HG02943 (cell line): ENCODE results near the gene CAPN9.
"Not testable (repeated sequence)": the region's sequence is repeated elsewhere in the genome, so short reads cannot be mapped to it uniquely, and the experiment has no call there.

Experiments
- ATAC-seq: cut with Tn5 transposase; IDR thresholded peaks from one replicate; pipeline ENCODE4 v1.9.1; 2021; ENCODE audit warnings: mild to moderate bottlenecking, low read depth, moderate library complexity; ENCODE audit not compliant: unreplicated experiment

CAPN9 gene, protein sequence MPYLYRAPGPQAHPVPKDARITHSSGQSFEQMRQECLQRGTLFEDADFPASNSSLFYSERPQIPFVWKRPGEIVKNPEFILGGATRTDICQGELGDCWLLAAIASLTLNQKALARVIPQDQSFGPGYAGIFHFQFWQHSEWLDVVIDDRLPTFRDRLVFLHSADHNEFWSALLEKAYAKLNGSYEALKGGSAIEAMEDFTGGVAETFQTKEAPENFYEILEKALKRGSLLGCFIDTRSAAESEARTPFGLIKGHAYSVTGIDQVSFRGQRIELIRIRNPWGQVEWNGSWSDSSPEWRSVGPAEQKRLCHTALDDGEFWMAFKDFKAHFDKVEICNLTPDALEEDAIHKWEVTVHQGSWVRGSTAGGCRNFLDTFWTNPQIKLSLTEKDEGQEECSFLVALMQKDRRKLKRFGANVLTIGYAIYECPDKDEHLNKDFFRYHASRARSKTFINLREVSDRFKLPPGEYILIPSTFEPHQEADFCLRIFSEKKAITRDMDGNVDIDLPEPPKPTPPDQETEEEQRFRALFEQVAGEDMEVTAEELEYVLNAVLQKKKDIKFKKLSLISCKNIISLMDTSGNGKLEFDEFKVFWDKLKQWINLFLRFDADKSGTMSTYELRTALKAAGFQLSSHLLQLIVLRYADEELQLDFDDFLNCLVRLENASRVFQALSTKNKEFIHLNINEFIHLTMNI

DNA sequence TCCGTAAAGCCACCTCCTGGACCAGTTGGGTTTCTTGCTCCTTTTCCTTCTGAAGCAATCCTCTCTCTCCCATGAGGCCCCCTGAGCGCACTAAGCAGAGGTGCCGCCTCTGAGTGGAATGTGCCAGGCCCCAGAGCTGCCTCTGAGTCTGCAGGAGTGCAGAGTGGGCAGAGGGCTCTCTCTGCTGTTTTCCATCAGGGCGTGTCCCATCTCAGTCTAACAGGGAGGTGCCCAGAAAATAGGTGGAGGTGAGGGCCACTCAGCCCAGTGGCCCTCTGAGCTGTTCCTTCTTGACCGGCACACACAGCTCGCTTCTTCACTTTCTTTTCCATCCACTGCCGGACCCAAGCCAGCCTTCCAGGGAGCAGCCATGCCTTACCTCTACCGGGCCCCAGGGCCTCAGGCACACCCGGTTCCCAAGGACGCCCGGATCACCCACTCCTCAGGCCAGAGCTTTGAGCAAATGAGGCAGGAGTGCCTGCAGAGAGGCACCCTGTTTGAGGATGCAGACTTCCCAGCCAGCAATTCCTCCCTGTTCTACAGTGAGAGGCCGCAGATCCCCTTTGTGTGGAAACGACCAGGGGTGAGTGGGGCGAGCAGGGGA lies at the start of gene CAPN9:
TSS of gene CAPN9 (plus strand) at position 262 of the 604 bp plus-strand sequence. CDS start at position 371, 109 bp downstream.
- no peak for ATAC-seq

- no peak for ATAC-seq
These were observed 49.1 kb upstream of the CAPN9 start for GRCh38 chr1:230698130-230698529.

DNA sequence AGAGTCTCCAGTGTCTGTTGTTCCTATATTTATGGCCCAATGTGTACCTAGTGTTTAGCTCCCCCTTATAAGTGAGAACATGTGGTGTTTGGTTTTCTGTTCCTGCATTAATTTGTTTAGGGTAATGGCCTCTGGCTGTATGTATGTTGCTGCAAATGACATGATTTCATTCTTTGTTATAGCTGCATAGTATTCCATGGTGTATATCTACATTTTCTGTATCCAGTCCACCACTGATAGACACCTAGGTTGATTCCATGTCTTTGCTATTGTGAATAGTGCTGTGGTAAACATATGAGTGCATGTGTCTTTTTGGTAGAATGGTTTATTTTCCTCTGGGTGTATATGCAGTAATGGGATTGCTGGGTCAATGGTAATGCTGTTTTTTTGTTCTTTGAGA lies 48.2 kb upstream of the CAPN9 start:
- ATAC-seq, result not testable (repeated sequence)

DNA sequence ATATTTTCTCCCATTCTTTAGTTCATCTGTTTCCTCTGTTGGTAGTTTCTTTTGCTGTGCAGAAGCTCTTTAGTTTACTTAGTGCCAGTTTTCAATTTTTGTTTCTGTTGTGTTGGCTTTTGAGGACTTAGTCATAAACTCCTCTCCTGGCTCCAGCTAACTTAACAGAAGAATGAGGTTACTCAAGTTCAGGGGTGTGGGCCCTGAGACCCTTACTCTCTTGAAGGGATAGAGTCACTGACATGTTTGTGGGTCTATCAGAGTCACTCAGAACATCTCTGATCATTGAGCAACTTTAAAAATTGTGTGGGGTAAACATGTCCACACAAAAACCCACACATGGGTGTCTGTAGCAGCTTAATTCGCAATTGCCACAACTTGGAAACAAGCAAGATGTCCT lies 47.5 kb upstream of the CAPN9 start:
- ATAC-seq, result no peak

DNA sequence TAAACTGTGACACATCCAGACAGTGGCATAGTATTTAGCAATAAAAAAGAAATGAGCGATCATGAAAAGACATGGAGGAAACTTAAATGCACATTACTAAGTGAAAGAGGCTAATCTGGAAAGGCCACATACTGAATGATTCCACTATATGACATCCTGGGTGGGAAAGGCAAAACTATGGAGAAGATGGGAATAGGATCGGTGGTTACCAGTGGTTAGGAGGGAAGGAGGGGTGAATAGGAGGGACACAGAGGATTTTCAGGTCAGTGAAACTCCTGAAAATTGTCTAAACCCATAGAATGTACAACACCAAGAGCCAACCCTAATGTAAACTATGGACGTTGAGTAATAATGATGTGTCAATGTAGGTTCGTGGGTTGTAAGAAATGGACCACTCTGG lies 47.1 kb upstream of the CAPN9 start:
- no peak for ATAC-seq

- no peak for ATAC-seq
These were observed 45.8 kb upstream of the CAPN9 start for GRCh38 chr1:230701434-230701833.

DNA sequence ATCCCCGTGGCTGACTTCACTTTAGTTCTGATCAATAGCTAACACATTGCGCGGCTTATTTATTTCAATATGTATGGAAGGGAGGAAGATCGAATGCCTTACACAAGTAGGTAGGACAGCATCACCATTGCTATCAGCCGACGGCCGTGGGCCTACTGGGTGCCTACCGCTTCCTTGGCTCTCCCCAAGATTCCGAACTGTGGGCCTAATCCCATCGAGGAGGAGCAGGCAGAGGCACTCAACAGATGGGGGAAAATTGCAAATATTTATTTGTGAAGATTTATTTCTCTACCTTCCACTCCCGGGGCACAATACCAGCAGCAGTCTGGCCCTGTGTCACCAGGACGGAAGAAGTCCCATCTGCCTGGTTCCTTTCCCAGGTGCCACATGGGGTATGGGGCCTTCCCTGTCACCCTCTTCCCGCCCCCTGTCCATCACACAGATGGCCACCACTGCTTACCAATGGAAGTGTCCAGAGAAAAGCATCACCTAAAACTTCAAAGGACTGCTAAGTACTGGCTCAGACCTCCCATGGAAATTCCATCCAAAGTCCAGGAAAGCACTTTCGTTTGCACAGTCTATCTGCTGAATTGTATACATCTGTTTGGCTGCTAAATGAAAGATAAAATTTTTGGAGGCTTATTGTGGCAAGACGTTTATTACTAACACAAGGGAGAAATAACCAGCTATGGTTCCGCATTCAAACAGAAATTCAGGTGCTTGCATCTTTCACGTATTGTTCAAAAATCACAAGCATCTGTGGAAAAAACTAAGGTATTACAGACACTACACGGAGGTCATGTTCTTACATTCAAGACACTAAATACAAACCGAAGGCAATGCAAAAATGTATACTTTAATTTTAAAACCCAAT lies 45.1 kb upstream of the CAPN9 start:
- no peak for ATAC-seq

- ATAC-seq, result no peak
These were observed 44.1 kb upstream of the CAPN9 start for GRCh38 chr1:230702934-230703678.

DNA sequence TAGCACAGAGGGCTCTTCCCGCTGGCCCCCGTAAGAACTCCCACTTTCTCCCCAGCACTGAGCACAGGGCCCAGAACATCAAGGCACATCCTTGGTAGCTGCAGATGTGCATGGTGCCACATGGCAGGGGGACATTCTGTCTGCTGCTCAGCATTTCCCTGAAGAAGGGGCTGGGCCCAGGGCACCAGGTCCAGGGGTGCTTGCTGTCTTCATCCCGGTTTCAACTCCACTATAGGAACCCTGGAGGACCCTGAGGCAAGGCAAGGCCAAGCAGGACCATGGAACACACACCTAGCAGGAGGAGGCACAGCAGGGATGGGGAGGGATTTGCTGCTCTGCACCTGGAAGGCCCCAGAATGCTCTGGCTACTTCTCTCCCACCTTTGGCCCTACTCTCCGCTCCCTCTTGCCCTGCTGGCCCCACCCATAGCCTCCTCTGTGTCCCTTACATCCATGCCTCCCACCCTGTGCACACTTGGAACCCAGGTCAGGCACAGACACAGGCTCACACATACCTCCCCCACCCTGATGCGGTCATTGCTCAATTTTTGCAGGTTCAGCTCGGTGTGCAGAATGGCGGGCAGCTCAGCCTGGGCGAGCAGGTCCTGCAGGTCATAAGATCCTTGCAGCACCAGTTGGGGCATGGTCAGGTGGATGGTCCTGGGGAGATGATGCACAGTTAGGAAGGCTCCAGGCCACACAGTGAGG lies 43.4 kb upstream of the CAPN9 start:
- no peak for ATAC-seq

- no peak for ATAC-seq
These were observed 42.4 kb upstream of the CAPN9 start for GRCh38 chr1:230704830-230705229.

- no peak for ATAC-seq
These were observed 41.7 kb upstream of the CAPN9 start for GRCh38 chr1:230705289-230706019.

DNA sequence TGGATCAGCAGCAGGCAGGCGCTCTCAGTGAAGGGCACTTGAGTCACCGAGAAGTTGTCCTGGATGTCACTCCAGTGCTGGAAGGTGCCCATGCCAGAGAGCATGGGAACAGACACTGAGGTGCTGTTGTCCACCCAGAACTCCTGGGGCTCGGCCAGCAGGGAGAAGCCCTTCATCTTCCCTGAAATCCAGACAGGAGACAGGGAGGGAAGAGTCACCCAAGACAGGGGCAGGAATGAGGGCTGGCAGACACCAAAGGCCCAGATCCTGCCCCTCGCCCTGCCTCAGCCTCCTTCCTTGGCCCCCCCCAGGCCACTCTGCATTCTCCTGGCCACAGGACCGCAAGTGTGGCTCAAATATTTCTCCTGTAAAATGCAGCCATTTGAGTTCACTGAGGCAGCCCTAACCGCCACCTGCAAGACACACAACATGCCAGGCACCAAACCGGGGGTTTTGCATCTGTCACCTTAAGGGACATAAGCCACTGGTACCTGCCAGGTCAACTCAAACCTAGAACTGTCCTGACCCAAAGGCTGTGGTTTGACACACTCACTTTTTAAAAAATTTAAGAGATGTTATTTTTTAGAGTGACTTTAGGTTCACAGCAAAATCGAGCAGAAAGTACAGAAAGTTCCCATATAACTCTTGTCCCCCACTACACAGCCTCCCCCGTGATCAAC lies 41.0 kb upstream of the CAPN9 start:
- no peak for ATAC-seq

DNA sequence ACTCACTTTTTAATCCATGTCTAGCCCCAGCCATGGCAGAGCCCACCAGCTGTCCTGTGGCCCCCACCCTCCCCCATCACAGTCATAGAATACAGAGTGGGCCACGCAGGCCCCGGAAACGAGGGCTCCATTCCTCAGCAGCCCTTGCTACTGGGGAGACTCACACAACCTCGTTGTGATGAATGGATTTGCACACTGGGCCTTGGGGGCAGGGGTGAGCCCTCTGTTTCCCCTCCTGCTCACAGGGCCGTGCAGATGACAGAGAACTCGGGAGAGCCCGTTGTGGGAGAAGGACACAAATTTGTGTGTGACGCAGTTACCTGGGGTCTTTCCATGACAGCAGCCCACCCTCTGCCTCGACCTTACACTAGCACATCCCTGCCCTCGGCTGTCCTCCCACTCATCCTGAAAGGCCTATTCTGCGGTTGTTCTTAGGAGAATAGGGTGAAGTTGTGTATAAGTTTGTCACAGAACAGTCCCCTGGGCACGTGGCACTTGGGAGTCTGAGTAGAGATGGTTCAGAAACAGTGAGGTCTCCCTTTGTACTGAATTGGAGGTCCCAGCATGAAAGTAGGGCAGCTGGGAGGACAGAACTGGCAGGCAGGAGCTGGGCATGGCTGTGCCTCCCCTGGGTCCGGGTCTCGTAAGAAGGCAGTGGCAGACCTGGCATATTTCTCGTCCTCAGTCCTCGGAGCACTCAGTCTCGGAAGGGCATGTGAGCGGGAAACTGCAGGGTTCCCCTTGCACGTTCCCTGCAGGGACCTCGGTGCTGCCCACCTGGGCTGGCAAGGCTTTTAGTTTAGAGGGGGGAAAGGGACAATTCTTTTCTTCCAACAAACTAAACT lies 40.1 kb upstream of the CAPN9 start:
- ATAC-seq, result no peak

DNA sequence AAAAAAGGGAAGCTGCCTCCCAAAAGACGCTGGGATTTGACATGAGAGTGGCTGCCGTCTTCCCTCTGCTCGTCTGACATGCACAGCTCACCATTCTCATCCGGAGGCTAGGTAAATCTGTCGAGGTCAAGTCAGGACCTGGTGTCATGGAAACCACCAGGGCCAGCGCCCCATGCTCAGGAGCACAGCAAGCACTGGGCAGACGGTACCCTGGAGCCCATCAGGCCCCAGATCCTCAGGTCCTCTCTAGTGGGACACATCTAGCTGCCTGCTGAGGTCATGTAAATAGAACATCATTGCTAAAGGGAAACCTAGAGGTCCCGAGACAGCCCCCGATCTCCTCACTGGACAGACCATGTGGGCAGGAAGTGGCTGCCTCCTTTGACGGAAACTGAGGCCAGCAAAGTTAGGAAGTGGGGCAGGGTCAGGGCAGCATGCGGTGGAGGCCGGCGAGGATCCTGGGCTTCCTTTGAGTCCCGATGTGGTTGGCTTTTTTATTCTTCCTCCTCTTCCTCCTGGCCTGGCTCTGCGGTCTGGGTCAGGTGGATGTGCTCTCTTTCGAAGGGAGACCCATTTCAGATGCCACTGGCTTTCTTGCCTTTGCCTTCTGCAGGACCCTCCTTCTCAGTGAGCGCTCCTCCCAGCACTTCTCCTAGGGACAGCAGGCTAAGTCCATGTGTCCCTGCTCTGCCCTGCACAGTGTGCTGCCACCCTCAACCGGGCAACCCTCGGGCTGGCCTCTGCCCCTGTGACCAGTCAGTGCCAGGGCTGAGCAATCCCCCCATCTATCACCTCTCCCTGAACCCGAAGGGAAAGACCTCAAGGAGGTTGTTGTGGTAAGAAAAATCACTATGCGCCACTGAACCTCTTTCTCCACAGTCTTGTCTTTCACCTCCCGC lies 39.2 kb upstream of the CAPN9 start:
- ATAC-seq, result no peak

- ATAC-seq, result no peak
These were observed 38.3 kb upstream of the CAPN9 start for GRCh38 chr1:230708631-230709580.
